PC-3 (cell line): ENCODE measurements around the gene MBNL1.

Experiments used
- CTCF ChIP-seq: fragments of 300-600 bp; sonication (generic); conservative IDR thresholded peaks from 2 replicates; pipeline ENCODE4 v1.5.1; 2017; ENCODE audit warnings: antibody characterized with exemption, low read depth, mild to moderate bottlenecking, low read length
- EZH2 ChIP-seq: fragments of 300-600 bp; sonication (generic); IDR thresholded peaks from one replicate; pipeline ENCODE4 v1.6.1; 2017; ENCODE audit warnings: antibody characterized with exemption, mild to moderate bottlenecking, low read length; ENCODE audit not compliant: unreplicated experiment
- EZH2phosphoT487 ChIP-seq: fragments of 300-600 bp; sonication (generic); IDR thresholded peaks from 2 replicates; pipeline ENCODE4 v1.6.1; 2018; ENCODE audit warnings: mild to moderate bottlenecking, antibody characterized with exemption, low read length, borderline replicate concordance

DNA sequence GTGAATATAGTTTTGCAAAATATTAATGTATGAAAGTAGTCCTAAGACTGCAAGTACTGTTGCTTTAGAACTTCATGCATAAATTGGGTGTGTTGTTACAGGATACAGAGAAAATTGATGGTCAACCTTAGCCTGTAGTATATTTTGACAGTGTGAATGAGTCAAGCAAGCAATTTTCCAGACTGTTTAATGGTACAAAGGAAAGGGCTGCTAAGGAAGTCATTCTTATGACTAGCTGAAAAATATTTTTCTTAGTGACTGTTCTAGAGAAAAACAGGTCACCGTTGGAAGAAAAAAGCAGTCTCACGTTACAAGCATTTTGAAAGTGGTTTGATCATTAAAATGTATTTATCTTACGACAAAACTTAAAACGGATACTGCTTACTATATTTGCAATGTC lies 49.2 kb downstream of the MBNL1 start:
- TF ChIP-seq CTCF (no peak), EZH2 (no peak), EZH2phosphoT487 (no peak)
